D341Med (cell line): ENCODE measurements around the gene SEMA5A.

Source experiments
- DNase-seq: peaks from one replicate; pipeline ENCODE4 v3.0.0; 2012; ENCODE audit warnings: low spot score

Gene SEMA5A

DNA sequence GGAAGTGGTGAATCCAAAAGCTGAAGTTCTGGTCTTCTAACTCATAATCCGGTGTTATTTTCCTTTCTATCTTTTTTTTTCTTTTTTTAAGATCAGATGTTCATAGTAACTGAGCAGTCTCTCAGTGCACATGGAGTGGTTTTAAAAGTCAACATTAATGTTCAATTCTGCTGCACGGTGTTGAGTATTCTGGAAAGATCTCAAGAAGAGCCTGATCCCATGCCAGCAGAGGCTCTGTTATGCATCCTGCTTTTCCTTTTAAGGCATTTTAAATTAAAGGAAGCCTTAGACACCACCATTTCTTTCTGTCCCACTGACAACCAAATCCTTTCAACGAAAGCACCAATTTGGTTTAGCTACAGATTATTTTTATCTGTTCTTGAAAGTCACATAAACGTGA, 33.4 kb downstream of the SEMA5A start:
- no peak for DNase-seq

- no peak for DNase-seq
These were observed 37.9 kb downstream of the SEMA5A start for GRCh38 chr5:9507974-9508373.

DNA sequence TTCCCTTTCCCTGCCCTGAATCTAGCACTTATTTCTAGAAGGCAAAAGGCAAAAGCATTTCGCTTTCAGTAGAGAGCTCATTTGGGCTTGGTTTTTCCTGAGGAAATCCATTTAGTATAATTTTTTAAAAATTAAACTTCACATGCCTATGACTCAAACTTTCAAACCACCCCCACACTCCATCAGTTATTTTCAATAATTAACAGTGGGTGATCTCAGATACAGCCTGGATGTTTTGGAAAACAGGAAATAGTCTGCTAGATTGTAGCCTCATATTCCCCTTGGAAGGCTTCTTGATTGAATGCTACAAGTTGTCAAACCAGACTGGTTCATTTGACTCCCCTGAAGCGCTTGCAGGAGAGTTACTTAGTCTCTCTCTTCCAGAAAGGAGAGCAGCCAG, 40.6 kb downstream of the SEMA5A start:
- DNase-seq, result no peak

- DNase-seq, result no peak
These were observed 43.0 kb downstream of the SEMA5A start for GRCh38 chr5:9502864-9503263.

DNA sequence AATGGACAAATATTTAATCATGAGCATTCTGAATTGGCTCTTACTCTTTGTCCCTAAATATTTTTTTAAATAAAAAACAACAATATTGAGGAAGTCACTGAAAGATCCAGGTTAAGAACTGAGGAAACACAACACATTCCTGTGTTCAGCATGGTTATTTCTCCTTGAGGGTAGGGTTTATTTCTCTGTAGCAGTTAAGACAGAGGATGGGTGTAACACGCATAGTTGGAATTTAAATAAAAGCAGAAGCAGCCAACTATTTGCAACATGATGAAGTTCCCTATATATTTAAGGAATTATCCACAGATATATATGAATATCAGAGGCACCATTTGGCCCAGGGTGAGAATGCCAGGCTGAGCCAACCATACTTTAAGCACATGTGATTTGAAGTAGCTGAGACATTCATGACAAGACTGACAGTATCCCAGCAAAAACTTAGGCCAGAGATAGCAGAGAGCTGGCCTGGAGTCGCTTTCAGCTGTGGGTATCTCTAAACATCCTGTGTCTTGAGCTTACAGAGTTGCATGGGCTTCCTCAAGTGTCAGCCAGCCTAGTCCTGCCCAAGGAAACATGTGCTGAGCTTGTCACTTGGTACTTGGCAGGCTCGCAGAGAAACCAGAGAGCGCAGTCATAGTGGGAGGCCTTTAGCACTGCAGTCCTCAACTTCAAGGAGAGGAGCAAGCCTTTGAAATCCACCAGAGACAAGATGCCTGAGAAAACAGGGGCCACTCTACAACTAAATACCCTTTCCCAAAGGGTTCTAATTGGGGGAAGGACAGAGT, 43.6 kb downstream of the SEMA5A start:
- DNase-seq, result no peak

DNA sequence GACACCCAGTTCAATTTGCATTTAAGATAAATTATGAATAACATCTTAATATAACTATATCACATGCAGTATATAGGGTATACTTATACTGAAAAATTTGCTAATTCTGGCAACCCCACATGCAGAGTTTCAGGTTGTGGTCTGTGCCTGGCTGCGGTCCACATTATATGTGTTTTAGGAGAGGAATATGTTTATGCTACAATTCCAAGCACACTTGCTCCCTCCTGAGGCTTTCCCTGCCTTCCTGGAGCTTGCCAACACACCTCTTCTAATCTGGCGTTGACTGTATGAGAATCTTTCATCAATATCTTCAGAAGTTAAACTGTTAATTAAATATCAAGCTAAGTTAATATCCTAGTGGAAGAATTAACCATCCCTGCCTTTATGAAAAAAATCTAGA, 45.2 kb downstream of the SEMA5A start:
- DNase-seq, result no peak

DNA sequence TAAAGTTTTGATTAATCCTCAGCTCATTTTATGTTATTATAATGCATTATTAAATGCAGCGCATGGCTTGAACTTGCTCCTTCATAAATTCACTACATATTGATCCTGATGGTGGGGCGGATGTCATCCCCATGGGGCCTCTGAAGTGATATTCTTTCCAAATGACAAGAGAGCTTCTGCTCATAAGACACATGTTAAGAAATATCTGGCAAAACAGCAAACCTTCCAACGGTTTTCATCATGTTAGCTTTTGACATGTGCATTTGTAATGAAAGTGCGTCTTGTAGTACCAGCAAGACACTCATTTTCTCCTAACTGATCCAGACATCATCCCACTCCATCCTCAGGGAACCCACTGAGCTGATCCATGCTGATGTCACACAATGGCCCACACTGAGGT, 45.7 kb downstream of the SEMA5A start:
- DNase-seq, result no peak

GRCh38 chr5:9499498-9499876, 46.4 kb downstream of the SEMA5A start:
- no peak for DNase-seq

DNA sequence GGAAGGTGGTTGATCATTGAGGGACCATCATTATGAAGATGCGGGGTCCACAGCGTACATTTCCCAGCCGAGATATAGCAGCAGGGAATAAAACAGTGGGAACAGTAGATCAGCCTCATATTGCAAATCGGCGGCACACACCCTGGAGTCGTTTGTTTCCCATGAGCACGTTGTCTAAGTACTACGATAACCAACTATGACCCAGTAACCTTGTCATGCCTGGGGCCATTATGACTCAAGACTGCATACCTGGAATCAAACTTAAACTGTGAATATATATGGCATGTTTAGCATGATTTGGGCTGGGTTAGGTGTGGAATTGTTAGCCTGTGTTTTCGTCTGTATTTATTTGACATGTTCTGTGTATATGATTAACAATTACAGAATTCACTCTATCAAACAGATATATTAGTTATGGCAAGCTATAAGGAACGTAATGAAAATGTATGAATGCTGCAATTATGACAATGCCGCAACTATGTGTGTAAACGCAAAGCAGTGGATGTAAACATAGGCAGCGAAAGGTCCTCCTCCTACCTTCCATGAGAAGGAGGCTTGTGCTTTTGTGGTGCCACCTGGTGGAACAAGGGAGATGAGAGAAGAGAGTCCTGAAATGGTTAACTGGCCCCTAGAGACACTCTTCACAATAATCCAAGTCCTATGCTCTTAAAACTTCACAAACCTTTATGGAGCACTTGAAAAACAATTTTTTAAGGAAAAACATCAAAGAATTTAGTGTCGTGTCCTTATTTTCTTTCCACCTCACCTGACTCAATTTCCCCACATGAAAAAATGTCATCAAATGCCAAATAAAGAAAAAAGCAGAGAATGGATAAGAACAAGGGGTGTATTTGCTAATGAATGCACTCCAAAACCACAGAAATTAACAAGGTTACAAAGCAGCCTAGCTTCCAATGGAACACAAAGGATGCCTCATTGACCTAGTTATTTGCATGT, 47.1 kb downstream of the SEMA5A start:
- DNase-seq, result no peak

GRCh38 chr5:9497347-9497746, 48.5 kb downstream of the SEMA5A start:
- no peak for DNase-seq

GRCh38 chr5:9496801-9497200, 49.1 kb downstream of the SEMA5A start:
- DNase-seq, result no peak

DNA sequence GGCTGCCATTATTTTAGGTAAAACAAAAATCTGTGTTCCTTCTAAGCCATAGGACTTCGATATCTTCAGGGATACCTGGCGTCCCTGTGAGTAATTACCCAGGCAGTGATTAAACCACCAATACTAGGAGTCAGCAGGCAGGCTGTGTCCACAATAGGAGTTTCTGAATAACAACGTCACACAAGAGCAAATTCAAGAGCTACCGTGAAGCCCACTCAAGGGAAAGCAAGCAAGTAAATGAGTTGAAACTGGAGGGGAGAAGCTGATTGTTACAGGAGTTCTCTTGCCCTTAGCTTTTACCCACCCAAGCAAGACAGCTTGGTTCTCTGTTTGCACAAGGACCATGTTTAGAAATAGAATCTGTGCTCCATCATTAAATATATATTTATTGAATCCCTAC, 50.8 kb downstream of the SEMA5A start:
- no peak for DNase-seq

GRCh38 chr5:9494301-9494700, 51.6 kb downstream of the SEMA5A start:
- DNase-seq, result no peak

DNA sequence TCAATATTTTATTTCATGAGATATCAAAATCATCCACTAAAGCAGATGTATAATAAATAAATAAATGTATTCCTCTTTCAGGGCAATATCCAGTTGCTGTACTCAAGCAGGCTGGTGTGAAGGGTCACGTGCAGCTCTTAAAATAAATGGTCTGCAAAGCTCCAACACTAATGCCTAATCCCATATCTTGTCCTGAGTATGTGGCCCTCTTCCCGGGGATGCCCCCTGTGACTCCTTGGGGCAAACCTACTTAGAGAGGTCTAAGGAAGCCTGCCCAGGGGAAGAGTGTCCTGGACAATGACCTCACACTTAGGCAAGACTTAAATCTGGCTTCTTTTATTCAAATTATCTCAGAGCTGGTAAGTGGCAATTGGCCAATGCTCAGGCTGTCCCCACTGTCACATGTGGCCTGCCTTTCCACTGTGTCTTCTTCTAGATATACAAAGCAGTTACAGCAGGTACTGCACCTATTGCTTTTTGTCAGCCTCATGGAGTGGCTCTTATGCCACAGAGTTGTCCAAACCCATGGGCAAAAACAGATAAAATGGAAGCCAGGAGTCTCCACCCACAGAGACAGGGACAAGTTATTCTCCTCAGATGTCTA, 55.3 kb downstream of the SEMA5A start:
- DNase-seq, result no peak

DNA sequence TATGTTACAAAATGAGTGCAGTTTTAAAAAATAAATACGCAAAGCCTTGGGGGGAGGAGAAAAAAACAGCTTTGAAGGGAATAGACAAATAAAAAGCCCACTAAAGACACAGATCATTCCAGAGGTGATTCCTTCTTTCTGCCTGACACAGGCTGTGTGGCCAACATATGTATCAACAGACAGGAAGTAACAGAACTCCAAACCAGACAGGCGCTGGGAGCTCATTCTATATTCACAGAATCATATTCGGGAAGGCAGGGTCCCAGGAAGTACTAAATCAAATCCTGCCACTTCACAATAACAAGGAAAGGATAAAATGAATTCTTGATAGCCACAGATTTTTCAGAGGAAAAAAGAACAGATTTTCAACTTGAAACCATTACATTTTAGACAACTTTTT, 62.1 kb downstream of the SEMA5A start:
- no peak for DNase-seq

DNA sequence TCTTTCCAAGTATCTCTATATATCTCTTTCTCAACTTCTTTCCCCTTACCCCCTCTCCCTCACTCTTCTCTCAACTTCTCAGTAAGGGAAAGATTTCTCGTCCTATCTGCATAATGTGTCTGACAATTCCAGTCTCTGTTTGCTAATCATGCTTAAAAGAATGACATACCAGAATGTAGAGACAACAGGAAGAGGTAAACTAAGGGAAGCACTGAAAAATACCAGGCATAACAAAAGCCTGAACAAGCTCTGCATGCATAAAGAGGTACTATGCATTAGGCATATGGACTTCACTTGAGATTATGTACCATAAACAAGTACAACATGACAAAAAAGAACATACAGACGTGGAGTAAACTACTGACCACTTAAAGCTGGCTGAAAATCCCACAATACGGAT, 62.6 kb downstream of the SEMA5A start:
- DNase-seq, result no peak

- DNase-seq, result no peak
These were observed 63.5 kb downstream of the SEMA5A start for GRCh38 chr5:9482381-9482780.

DNA sequence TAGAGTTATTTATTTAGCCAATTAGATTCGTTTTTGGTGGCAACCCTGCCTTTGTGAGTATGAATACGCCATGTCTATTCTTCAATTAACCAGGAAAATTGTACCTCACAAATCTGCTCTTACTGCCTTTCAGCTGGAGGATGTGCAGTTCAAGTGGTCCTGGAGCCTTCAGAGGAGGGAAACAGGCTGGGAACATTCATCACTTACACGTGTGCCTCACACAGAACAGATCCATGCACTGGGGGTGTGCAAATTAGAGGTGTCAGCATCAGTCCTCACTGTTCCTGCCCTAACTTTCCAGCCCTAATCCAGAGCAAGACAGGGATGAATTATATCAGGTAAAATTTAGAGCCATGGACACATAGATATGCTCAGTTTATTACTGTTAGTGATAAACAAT, 65.4 kb downstream of the SEMA5A start:
- DNase-seq, result no peak

- no peak for DNase-seq
These were observed 65.9 kb downstream of the SEMA5A start for GRCh38 chr5:9479990-9480389.

DNA sequence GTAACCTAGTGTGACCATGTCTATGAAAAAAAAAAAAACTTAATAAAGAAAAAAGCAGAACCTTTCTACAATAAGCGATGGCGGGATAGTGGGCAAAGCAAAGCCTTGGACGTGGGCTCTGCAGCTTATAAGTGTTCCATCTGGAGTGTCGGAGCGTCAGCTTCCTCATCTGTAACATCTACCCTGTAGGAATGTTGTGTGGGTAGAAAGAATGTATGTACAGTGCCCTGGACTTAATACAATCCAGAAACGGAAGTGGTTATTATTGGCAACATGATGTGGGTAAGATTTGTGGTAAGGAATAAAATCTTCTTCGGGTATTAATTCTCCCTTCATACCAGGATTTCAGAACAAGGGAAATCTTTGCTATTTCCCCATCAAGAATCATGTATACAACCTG, 66.5 kb downstream of the SEMA5A start:
- DNase-seq, result no peak

- no peak for DNase-seq
These were observed 68.3 kb downstream of the SEMA5A start for GRCh38 chr5:9477537-9477936.

DNA sequence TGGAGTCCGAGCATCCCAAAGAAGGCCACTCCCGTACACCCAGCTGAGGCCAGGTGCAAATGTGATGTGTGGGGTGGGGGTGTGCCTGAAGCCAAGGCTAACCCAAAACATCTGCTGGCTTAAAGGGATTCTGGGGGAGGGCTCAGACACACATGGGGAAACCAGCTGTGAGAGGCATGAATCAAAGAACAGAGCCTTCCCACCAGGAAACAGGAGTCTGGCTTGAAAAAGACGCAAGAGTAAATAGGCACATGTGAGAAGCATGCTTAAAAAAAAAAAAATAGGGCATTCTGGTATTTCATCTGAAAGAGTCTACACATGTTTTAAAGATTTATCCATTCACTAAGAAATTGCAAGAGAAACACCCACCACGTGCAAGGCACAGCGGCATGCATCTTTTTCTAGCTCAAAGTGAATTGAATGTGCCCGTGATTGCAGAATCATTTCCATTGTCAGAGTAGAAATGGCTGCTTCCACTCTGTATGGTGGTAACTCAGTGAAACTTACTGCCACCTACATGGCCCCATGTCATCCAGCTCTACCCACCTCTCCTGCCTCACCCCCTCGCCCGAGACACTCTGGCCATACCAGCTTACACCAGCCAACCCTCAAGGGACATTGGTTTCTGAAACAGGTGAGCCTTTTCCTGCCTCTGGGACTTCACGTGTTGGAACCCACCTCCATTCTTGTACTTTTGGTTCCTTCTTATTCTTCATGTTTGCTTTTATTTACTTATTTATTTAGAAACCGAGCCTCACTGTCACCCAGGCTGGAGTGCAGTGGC, 71.5 kb downstream of the SEMA5A start:
- no peak for DNase-seq
